GM21576 (cell line): ENCODE results near the gene APOB.

Source experiments
- ATAC-seq: cut with Tn5 transposase; IDR thresholded peaks from one replicate; pipeline ENCODE4 v1.9.1; 2021; ENCODE audit warnings: mild to moderate bottlenecking, moderate library complexity; ENCODE audit not compliant: unreplicated experiment

APOB gene

DNA sequence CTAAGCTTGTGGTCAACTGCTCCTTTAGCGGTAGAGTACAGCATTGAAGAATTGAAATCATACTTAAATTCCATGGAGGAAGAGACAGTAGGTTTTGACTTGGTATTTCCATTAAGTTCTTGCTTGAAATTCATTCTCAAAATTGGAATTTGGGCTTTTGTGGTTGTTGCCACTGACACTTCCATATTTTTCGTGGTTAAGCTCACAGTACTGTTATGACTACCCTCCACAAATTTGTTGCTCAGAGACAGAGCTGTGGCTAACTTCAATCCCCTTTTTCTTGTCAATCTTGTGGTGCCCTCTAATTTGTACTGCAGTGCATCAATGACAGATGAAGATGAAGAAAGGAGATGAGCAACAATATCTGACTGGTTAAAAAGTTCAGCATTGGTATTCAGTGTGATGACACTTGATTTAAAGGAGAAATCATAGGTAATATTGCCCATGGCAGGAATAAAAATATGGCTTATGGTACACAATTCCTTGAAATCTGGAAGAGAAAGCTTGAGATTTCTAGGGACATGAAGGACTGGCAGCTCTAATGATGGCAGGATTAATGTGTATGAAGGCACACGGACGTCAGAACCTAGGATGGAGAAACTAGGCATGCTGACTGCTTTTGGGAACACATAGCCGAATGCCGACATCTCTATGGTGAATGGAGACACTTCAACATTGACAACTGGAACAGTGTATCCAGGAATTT is 37.3 kb downstream of the APOB start:
- ATAC-seq: no peak

DNA sequence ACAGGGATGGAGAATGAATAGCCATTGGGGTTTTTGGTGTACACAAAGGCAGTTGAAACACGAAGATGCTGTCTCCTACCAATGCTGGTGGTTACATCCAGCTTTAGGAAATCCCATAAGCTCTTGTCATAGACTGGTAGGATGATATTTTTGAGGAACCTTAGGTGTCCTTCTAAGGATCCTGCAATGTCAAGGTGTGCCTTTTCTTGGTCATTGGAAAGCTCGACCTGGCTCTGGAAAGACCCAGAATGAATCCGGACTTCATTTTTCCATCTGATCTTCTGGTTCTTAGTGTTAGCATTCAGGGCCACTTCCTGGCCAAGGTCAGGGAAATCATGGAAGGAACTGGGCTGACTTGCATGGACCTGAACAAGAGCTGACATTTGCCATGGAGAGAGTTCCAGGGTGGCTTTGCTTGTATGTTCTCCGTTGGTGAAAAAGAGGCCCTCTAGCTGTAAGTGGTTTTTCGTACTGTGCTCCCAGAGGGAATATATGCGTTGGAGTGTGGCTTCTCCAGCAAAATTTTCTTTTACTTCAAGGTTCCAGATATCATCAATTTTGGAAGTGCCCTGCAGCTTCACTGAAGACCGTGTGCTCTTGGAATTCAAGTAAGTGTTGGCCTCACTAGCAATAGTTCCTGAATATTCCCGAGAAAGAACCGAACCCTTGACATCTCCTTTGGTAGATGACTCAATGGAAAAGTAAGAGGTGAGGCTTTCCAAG is 38.0 kb downstream of the APOB start:
- ATAC-seq: no peak

DNA sequence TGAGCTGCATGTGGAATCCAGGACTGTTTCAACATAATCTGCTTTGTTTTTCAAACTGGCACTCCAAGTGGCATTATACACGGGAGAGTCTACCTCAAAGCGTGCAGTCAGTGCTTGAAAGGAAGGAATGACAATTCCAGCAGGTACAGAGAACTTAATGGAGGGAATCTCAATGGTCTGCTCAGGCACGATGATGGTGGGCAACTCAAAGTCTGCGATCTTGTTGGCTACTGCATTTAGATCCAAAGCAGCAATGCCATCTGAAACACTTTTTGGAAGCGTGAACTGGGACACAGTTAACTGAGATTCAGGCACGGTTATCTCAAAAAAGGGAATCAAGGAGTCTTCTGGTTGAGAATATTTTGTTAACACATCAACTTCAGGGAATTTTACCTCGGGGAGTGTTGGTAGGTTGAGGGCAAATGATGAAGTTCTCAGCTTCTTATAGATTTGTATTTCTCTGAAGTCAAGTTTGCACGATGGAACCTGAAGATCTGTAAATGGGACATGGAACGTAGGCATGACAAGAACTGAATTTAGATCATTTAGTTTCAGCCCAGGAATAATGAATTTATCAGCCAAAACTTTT is 38.7 kb downstream of the APOB start:
- no peak for ATAC-seq

DNA sequence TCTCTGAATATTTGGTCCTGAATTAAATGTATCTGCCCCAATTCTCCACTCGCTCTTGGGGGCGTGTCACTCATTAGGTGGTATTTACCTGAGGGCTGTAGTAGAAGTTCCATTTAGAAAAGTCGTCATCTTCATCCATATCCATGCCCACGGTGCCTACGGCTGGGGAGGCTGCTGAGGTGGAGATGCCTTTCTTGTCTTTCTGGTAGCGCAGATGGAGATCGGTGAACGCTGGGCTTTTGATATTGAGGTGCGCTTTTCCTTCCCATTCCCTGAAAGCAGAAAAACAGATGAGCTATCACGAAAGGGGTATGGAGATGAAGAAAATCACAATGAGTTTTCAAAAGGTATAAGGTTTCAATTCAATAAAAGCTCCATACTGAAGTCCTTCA is 39.7 kb downstream of the APOB start:
- no peak for ATAC-seq

DNA sequence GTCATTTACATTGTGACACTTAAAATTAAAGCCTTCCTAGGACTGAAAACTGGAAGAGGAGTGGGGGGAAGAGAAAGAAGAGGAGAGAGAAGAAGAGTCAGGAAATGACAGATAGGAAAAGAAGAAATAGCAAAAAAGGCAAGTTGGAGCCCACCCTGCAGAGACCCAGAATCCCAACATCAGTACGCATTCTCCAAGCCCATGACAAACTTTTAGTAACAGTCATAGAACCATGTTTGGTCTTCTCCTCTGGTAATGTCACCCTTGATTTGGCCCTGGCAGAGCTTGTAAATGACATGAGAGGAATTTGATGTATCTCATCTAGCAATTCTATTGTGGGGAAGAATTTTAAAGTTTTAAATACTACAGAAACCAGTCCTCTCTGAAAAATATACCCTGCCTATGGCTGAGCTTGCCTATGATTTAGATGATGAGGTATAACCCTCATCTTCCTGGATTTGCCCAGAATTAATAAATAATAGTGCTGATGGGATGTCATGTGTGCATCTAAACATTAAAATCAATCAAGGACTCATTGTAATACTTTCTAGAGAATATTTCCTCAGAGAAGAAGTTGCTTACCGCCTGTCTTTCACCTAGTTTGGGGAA is 40.2 kb downstream of the APOB start:
- ATAC-seq: no peak

DNA sequence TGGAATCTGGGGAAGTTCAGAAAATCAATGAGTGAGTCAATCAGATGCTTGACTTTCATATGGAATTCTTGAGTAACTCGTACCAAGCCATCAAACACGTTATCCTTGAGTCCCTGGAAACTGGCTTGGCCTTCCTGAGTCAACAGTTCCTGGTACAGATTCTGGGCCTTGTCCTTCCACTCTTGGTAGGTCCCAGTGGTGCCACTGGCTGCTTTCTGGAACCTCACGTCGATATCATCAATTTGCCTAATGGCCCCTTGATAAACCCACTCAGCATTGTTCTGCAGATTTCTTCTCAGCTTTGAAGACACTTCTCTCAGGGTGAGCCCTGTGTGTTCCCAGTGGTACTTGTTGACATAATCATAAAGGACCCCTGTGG is 41.1 kb downstream of the APOB start:
- ATAC-seq: no peak

DNA sequence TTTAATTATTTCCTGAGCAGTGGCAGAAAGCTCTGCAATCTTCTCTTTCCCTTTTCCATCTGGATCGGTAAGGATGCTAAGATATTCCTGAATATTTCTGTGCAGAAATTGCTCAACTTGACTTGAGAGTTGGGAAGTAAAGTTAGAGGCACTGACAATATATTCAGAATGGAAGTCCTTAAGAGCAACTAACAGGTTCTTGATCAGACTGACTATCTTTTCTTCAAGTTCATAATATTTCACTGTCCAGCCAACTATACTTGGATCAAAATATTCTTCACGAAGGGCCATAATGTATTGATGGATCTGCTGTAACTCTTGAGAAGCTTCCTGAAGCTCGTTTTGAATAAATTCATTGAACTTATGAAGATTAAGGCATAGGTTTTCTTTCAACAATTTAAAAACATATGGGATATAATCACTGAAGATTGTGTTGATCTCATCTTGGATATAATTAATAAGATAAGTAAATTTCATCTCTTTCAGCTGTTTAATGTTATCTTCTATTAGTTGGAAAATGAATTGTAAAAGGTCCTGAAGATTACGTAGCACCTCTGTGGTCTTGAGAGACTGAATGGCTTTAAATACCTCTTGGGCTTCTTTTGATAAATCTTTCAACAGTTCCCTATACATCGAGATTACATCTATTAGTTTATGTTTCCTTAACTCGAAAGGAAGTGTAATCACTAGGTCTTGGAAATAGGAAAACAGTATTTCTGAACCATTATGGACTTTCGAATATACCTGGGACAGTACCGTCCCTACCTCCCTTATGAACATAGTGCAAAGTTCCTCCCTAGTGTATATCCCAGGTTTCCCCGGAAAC is 41.7 kb downstream of the APOB start:
- ATAC-seq: no peak

DNA sequence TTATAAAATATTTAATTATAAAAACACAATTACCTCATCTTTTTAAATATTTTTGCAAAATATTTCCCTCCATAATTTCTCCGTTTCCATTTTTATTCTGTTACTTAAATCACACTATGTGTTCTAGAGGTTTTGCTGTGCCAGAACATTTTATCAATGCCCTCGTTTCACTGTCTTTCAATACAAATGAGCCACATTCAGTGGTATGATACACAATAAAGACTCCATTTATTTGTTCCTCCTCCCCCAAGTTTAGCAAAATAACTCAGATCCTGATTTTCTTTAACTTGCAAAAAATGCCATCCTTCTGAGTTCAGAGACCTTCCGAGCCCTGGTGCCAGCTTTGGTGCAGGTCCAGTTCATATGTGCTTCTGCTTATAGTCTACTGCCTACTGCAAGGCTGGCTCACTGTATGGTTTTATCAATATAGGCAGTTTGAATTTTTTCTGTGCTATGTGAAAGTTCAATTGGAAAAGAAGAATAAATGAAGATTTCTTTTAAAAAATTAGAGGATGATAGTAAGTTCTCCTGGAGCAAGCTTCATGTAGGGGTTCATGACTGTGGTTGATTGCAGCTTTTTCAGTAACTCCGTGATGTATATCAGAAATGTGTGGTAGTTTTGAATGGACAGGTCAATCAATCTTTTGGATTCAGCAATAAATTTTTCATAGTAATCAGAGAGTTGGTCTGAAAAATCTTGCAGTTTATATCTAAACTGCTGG is 42.5 kb downstream of the APOB start:
- no peak for ATAC-seq

DNA sequence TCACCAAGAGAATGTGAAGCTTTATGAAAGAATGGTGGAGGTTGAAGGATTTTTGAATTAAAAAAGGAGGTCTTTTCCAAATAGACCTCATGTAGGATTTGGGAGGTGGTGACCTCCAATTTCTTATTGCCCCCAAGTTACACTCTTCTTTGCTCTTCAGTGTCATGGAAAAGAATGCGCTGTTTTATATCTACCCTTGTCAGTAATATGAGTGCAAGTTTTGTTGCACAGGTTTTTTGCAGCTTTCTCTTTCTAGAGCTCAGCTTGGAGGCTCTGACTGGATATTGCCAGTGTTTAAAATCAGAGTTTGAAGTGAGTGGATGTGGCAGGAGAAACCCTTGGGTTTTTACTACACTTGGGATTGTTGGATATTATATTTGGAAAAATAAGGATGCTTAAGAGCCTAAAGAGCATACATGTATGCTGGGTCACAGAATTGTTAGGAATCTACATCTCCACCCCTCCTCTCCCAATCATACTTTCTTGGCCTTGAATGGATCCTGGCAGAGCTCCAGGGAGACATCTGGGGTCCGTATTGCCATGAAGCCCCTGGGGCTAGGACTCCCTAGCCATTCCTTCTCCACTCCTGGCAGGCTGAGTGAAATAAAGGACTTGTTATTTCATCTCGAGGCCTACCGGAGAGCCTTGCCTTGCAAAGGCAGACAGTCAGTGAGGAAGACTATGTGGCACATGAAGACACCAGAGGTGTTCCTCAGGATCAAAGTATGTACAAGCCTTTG is 43.8 kb downstream of the APOB start:
- ATAC-seq: no peak

DNA sequence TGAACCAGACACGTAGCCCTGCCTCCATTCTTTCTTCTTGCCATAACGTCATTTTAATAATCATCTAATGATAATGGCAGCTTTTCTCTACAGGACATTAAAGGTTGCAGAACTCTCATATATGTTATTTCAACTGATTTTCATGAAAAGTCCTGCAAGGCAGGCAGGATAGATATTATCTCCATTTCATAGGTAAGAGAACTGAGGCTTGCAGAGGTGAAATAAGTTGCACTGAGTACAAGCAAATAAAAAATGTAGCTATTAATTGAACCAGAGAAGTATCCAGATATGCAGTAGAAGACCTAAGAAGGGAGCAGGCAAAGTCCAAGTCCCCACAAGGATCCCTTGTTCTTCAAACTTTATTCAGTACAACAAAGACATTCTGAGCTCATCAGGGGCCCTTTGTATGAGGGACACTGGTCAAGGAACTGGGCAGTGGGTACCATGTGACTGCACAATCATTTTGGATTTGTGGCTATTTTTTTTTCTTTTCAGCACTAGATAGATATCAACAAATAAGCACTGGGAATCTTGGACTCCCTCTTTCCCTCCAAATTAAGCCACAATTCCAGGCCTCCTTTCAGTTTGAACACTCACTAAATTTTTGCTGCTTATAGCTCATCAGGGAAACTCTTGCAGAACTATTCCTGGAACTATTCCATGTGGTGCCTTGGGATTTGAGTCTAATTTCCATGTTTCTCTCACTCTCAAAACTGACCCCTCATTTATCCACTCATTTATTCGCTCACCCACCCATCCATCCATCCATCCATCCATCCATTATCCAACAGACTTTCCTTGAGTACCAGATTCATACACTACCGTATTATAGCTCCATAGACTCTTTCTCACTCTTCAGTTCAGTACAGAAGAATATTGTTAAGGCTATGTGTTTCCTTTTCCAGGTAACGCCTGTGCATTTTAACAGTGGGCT is 44.6 kb downstream of the APOB start:
- ATAC-seq: no peak

DNA sequence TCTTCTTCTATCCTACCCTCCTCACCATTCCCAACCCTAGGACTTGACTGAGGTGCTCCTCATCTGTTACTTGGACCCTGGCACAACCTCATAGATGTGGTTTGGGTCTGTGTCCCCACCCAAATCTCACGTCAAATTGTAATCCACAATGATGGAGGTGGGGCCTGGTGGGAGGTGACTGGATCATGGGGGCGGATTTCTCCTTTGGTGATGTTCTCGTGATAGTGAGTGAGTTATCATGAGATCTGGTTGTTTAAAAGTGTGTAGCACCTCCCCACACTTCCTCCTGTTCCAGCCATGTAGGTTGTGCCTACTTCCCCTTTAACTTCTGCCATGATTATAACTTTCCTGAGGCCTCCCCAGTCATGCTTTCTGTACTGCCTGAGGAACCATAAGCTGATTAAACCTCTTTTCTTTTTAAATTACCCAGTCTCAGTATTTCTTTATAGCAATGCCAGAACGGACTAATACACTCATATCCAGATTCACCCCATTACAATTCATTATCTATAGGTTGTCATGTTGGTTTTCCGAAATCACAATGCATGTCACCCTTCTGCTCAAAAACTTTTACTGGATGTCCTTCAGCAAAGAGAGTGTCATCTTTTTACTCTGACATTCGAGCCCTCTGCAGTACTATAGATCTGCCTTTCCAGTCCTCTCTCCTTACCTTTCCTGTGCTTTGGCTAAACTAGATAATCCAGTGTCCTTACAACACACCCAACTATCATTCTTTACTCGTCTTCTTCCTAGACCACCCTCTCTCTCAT is 45.7 kb downstream of the APOB start:
- ATAC-seq: no peak

DNA sequence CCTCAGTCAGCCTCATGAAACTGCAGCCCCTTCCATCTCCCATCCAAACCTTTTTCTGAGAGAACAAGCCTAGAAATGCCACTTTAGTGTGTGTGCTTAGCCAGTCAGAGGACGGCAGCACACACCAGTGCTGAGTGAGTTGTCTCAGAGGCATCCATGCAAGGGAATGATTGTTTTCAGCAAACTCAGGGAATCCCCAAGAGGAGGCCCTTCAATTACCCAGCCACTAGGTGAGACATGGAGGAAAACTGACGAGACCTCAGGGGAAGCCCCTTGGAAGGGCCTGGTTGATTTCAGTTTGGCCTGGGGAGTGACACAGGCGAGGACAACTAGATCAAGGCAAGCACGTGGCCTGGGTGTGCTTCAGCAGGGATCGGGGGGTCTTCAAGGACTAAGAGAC is 49.7 kb downstream of the APOB start:
- peak; percentile 36 for ATAC-seq

DNA sequence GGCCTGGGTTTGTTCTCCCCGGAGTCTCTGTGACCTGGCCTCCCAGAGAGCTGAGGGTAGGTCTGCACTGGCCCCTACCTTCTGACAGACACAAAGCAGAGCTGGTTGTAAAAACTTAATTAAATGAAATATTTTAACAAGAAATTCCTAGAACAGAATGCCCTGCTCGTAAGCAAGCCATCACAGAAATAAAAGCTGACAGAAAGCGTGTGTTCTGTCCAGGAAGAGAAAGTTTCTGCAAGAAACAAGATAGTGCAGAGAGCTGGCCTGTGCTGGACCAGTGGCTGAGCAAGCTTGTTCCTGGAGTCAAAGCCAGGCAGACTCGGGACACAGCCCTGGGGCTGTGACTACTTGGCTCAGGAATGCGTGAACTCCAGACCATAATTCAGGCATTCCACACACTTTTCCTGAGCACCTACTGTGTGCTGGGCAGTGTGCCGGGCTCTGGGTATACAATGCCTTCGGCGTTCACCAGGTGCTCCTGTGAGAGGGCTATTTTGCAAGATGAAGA is 51.6 kb downstream of the APOB start:
- no peak for ATAC-seq

DNA sequence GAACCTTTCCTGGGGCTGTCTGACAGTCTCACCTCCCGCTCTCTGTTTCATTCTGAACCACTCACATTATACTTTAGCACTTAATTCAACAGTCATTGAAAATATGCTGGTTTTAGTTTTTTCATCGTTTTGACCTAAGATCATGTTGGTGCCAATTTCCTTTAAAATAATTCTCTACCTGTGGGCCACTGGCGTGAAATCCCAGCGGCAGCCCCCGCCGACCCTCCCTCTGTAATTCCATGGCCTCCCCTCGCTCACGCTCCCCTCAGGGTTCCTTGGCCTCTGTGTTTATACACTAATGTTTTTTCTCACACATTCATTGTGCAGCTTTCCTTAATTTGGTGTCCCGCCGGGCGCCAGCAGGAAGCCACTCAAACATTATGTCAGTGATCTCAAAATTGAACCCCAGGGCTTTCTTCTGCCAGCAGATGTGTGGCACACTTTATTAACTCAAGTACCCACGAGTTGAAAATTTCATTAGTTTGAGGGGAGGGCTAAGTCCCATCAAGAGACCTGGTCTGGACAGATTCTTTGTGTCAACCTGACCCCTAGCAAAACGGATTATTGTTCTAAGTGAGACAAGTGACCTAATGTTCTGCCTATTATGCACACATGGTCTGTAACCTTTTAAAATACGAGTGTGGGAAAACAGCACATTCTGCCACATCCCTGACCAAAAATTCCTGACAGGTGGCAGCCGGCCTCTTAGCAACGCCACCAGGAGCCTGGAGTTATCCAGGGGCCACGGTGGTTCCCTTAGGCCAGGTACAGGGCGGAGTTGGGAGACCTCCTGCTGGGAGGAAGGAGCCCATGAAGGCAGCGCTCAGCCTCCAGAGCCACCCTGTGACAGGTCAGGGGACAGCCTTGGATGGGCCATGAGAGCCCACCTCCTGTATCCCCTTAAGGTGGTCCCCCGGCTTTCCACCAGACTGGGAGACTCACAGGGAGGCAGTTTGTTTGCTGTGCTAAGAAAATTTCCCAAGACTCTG is 53.1 kb downstream of the APOB start:
- ATAC-seq: no peak

DNA sequence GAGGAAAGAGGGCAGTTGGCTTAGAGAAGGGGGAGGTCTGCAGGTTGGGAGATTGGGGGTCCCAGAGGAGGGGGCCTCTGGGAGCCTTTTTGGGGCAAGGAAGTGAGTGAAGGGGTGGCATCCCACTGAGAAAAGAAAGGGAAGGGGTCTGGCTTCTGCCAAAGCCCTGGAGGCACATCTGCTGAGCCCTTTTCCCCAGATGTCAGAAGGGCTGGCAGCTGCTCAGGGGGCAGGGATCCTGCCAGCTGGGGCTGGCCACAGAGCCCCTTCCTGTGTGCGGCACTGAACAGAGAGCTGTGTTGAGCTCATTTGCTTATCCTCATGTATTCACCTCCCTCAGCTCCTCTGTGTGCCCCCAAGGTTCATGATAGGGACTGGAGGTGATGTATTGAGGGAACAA is 54.5 kb downstream of the APOB start:
- ATAC-seq: no peak

DNA sequence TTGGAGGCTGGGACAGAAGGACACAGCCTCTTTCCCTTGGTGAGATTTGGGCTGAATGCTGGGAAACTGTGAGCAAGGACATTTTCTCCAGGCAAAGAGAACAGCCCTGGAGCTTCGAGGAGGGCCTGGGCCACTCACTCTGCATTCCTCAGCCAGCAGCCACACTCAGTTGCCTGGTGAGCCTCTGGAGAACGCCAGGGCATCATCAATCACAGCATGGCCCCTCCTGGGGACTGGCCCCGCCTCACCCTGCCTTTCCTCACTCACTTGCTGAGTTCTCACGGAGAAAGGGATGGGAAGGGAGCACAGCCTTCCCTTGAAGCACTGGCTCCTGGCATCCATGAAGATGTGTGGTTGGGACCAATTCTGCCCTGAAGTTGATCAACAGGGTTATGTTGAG is 55.0 kb downstream of the APOB start:
- no peak for ATAC-seq
